ENCODE measurements around the gene OSBP2.

OSBP2 gene

GRCh38 chr22:30947816-30948454 lies 253.3 kb downstream of the OSBP2 start:
- peak in 1 of 2 donors; percentile 76 for DNase-seq

DNA sequence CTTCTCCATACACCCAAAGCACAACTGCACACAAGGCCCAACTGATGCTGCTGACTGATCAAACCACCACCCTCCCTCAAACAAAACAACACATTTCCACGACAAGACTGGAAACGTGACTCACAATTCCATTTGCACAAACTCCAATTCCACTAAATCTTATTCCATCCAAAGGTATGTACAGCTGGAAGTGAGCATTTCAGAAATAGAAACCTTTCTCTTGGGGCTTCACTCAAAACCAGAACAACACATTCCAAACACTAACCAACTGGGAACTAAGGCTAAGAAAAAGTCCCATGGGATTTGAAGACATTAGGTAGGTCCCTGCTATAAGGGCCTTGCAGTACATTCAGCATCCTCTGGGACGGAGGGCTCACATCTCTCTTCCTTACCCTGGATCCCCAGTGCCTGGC lies 254.3 kb downstream of the OSBP2 start:
- DNase-seq, result no peak

DNA sequence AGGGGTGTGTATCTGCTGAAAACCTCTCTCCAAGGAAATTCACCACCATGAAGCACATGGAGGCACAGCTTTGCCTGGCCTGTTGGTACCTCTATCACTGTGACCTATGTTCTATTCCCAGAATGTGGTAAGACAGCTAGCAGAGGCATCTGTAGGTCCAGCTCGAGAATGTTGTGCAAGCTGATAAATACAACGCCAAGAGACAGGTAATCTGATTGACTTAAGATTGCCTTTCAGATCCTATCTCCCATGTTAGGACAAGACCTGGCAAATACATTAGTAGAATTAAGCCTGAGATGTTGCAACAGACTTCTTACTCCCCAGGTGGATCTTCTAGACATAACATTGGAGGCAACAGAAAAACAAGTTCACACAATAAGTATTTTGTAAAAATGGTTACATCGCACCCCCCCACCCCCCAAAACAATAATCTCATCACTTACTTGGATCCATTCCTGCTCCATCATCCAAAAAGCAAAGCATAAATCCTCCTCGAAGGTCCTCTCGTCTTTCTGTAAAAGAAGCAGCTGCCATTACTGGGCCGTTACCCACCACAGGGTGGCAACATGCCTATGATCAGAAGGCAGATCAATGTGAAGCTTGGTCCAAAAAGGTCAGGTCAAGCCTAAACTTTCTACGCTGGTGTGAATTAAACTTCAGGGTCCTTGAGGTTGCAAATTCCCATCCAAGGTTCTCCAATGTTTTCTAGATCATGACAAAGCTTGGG lies 255.4 kb downstream of the OSBP2 start:
- DNase-seq, result no peak

- DNase-seq, result no peak
Observed at GRCh38 chr22:30953206-30953605, 258.5 kb downstream of the OSBP2 start.

- no peak for DNase-seq
Observed at GRCh38 chr22:30955153-30955552, 260.5 kb downstream of the OSBP2 start.

All from hippocampal formation (tissue), 2 donors.